Epithelial cell of esophagus (primary cell): Measurements from ENCODE around the gene ZNF366.
A peak's percentile ranks its signal among the peaks of the same experiment; 100 is the strongest.

ENCODE experiments used
- DNase-seq: peaks from one replicate; pipeline ENCODE4 v3.0.0; 2010; ENCODE audit warnings: low read depth
- H3K4me3 ChIP-seq: 2 replicates; pipeline ENCODE4 v1.5.1; 2011; ENCODE audit warnings: mild to moderate bottlenecking, low read length, control low read depth
- TF ChIP-seq, protein P1 (sequence below): IDR thresholded peaks from 2 replicates; pipeline ENCODE4 v1.5.1; 2011; ENCODE audit warnings: low read depth, mild to moderate bottlenecking, low read length, control low read depth, inconsistent platforms; ENCODE audit not compliant: insufficient read depth; ENCODE audit errors: missing control alignments

Gene ZNF366

GRCh38 chr5:72510610-72511181 lies 3.5 kb upstream of the ZNF366 start:
- DNase-seq = peak; percentile 55
- no peak overlapping the region for H3K4me3 ChIP-seq
- TF ChIP-seq, protein P1, sequence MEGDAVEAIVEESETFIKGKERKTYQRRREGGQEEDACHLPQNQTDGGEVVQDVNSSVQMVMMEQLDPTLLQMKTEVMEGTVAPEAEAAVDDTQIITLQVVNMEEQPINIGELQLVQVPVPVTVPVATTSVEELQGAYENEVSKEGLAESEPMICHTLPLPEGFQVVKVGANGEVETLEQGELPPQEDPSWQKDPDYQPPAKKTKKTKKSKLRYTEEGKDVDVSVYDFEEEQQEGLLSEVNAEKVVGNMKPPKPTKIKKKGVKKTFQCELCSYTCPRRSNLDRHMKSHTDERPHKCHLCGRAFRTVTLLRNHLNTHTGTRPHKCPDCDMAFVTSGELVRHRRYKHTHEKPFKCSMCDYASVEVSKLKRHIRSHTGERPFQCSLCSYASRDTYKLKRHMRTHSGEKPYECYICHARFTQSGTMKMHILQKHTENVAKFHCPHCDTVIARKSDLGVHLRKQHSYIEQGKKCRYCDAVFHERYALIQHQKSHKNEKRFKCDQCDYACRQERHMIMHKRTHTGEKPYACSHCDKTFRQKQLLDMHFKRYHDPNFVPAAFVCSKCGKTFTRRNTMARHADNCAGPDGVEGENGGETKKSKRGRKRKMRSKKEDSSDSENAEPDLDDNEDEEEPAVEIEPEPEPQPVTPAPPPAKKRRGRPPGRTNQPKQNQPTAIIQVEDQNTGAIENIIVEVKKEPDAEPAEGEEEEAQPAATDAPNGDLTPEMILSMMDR = no peak

GRCh38 chr5:72509401-72509800 lies 2.2 kb upstream of the ZNF366 start:
- DNase-seq = no peak
- TF ChIP-seq, protein P1 = no peak
- H3K4me3 ChIP-seq = no peak overlapping the region

DNA sequence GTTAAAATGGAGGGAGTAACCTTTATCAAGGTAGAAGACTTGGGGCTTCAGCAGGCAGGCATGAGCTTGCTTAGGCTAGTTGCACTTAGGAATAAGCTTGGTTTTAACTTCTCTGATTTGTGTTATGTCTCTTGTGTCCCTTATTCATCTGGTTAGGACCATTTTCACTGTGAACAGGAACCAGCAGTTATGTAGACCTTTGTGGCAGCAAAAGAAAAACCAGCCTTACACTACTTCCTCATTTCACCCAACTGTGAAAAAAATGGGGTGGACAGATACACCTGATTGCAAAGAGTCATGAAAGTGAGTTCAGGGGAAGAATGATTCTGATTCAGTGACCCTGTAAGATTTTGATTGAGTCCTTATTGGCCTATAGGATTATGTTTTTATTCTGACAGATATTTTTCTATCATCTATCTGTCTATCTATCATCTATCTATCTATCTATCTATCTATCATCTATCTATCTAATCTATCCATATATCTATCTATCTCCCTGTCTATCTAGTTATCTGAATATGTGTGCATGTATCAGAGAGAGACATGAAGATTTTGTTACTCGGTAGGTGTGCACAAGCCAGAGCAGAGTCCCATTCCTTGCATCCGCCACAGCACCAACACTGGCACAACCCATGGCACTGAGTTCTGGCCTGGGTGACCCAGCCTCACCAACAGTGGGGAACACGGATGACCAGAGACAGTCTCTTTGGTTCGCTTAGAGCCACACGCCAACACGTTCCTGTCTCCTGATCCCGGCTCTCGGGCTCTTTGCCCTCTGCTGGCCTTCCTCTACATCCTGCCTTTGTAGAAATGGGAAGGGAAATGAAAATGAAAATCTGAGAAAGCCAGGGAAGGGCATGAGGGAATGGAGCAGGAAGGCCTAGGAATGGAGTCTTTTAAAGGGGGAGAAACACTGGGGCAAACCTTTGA lies 1.3 kb upstream of the ZNF366 start:
- no peak for DNase-seq
- no peak overlapping the region for H3K4me3 ChIP-seq
- TF ChIP-seq, protein P1 = no peak

DNA sequence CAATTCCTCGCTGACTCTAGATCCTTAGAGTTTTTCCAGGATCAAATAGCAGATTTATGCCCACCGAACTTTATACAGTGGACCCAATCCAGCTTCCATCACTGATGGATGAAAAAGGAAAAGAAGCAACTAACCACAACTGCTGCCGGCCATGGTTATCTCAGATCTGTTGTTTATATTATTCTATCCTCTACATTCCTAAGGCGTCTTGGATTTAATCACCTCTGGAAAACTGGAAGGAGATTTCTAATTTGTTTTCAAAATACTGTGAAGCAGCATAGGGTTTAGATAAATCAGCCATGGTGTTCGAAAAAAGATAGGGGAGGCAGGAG lies 663 bp upstream of the ZNF366 start:
- no peak for DNase-seq
- TF ChIP-seq, protein P1 = no peak

GRCh38 chr5:72506158-72506549 lies 1.1 kb downstream of the ZNF366 start:
- TF ChIP-seq, protein P1 = no peak
- H3K4me3 ChIP-seq = no peak overlapping the region
- DNase-seq = no peak

More for the DNA sequence above, 663 bp upstream of the ZNF366 start:
- H3K4me3 ChIP-seq = no peak overlapping the region

DNA sequence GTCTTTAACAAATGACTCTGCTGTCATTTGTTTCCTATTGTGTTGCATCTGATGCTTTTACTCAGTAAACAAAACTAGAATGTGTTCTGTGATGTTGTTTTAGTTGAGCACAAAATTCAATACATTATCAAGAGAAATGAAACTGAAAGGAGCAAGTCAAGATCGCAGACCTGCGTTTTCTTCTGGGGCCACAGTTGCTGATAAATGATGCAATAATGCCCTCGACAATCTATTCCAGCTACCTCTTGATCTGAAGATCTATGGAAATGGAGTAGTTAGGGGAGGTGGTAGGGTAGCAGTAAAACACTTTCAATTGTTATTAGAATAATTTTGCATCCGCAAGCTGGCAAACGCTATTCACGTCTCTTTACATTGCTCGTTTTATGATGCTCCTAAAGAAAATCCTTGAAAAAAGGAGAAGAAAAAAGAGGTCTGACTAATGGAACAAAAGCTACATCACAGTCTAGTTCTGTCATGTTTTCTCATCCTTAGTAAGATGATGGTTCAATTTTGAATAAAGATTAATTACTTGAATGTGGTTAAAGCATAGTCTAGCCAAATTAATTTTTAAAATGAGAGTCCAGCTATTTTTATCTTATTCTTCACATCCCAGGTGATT lies 1.6 kb downstream of the ZNF366 start:
- no peak overlapping the region for H3K4me3 ChIP-seq
- DNase-seq = no peak
- TF ChIP-seq, protein P1 = no peak

GRCh38 chr5:72505016-72505415 lies 2.2 kb downstream of the ZNF366 start:
- TF ChIP-seq, protein P1 = no peak
- no peak overlapping the region for H3K4me3 ChIP-seq
- no peak for DNase-seq
